PFSK-1 (cell line): Measurements from ENCODE around the gene CHRNE.

Experiments used
- POLR2AphosphoS5 ChIP-seq: IDR thresholded peaks from 2 replicates; pipeline ENCODE4 v1.6.1; 2012; ENCODE audit warnings: low read depth, mild to moderate bottlenecking, control low read depth, low read length, moderate library complexity
- TAF1 ChIP-seq: IDR thresholded peaks from 2 replicates; pipeline ENCODE4 v1.6.1; 2012; ENCODE audit warnings: low read length, control low read depth, borderline replicate concordance; ENCODE audit not compliant: insufficient read depth
- TF ChIP-seq, protein P1 (sequence below), 2 experiments: IDR thresholded peaks; 2 replicates each; pipeline versions ENCODE4 v1.6.1 to v1.8.0; 2011 to 2012; ENCODE audit warnings: low read depth in 2 of 2, low read length in 2 of 2, control low read depth in 1 of 2, inconsistent platforms in 1 of 2, mild to moderate bottlenecking in 1 of 2, moderate library complexity in 1 of 2; ENCODE audit not compliant: insufficient read depth in 1 of 2

DNA sequence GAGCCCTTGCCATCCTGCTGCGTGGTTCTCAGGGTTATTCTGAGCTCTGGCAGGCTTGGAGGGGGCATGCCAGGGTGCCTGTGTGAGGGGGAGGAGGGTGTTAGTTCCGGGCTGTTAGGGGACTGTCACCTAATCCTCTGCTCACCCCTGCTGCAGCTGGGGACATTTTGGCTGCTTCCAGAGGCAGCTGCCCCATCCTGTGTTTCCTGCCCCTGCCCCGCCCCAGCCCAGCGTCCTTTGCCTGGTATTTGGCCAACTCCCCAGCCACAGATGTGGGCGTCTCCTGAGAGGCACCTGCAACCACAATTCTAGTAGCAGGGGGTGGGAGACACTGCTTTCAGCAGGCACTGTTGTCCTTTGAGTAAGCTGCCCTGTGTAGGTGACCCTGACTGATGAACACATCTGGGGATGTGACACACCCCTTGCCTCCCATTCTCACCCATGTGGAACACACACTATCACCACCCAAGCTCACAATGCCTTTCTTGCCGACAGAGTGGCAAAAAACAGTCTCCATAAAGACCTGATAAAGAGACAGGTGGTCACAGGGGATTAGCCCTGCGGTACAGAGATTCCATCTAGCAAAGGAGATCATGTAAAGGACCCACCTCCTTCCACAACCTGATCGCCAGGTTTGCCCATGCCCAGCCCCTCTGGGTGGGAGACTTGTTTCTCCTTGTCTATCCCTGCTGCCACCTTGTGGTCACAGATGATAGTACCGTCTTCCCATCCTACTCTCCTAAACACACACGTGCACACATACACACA is at the start of gene CHRNE:
- no peak for TF ChIP-seq POLR2AphosphoS5
- no peak for TF ChIP-seq TAF1
- TF ChIP-seq, protein P1, sequence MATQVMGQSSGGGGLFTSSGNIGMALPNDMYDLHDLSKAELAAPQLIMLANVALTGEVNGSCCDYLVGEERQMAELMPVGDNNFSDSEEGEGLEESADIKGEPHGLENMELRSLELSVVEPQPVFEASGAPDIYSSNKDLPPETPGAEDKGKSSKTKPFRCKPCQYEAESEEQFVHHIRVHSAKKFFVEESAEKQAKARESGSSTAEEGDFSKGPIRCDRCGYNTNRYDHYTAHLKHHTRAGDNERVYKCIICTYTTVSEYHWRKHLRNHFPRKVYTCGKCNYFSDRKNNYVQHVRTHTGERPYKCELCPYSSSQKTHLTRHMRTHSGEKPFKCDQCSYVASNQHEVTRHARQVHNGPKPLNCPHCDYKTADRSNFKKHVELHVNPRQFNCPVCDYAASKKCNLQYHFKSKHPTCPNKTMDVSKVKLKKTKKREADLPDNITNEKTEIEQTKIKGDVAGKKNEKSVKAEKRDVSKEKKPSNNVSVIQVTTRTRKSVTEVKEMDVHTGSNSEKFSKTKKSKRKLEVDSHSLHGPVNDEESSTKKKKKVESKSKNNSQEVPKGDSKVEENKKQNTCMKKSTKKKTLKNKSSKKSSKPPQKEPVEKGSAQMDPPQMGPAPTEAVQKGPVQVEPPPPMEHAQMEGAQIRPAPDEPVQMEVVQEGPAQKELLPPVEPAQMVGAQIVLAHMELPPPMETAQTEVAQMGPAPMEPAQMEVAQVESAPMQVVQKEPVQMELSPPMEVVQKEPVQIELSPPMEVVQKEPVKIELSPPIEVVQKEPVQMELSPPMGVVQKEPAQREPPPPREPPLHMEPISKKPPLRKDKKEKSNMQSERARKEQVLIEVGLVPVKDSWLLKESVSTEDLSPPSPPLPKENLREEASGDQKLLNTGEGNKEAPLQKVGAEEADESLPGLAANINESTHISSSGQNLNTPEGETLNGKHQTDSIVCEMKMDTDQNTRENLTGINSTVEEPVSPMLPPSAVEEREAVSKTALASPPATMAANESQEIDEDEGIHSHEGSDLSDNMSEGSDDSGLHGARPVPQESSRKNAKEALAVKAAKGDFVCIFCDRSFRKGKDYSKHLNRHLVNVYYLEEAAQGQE (IDR thresholded peaks at IDR 0.05; ENCODE audit: insufficient read depth in 1 of 2, low read depth in 2 of 2, low read length in 2 of 2) = no peak
